Gastrocnemius medialis (tissue), 4 donors: ENCODE results near the gene PROCA1. TPM values are rescaled to one million over a fixed set of nuclear protein-coding genes. Genes with fewer than 3 reads are reported as not detected.

Experiments
- ATAC-seq, 2 donors: fragments of 150-250 bp; one replicate each; pipeline ENCODE4 v1.9.1; 2016
- DNase-seq, 2 donors: peaks; one replicate each; pipeline ENCODE4 v3.0.0-alpha.2; 2019
- H3K27ac ChIP-seq, 4 donors: fragments of 200-600 bp; sonication (generic); 1 replicate in 1 of 4; 2 replicates in 3 of 4; pipeline ENCODE4 v1.5.1; 2016 to 2018; ENCODE audit warnings: mild to moderate bottlenecking in 2 of 4, moderate library complexity in 1 of 4
- H3K27me3 ChIP-seq, 3 donors: fragments of 200-600 bp; sonication (generic) in 2 of 3; 1 replicate in 1 of 3; 2 replicates in 2 of 3; pipeline versions ENCODE4 v1.5.1 to v1.6.0; 2016 to 2019; ENCODE audit warnings: mild to moderate bottlenecking in 1 of 3, moderate library complexity in 1 of 3
- H3K36me3 ChIP-seq, 2 donors: fragments of 200-600 bp; sonication (generic) in 1 of 2; one replicate each; pipeline ENCODE4 v1.5.1; 2017 to 2018
- H3K4me1 ChIP-seq, 2 donors: fragments of 200-600 bp; sonication (generic) in 1 of 2; one replicate each; pipeline ENCODE4 v1.5.1; 2016 to 2017; ENCODE audit warnings: mild to moderate bottlenecking in 2 of 2
- H3K4me3 ChIP-seq, 4 donors: fragments of 200-600 bp; sonication (generic) in 3 of 4; 1 replicate in 1 of 4; 2 replicates in 3 of 4; pipeline ENCODE4 v1.5.1; 2016 to 2019; ENCODE audit warnings: mild to moderate bottlenecking in 2 of 4
- H3K9me3 ChIP-seq, 3 donors: fragments of 200-600 bp; sonication (generic) in 2 of 3; 1 replicate in 1 of 3; 2 replicates in 2 of 3; pipeline ENCODE4 v1.5.1; 2016 to 2019
- CTCF ChIP-seq, 5 experiments: fragments of 450-650 bp in 3 of 5; fragments of 200-600 bp in 2 of 5; sonication (generic) in 2 of 5; IDR thresholded peaks in 4 of 5; conservative IDR thresholded peaks in 1 of 5; 1 replicate in 4 of 5; 2 replicates in 1 of 5; pipeline ENCODE4 v1.5.1; 2016 to 2019; ENCODE audit warnings: antibody characterized with exemption in 5 of 5, mild to moderate bottlenecking in 3 of 5, moderate library complexity in 3 of 5
- POLR2A ChIP-seq, 2 donors: fragments of 450-650 bp; IDR thresholded peaks; one replicate each; pipeline ENCODE4 v1.6.1; 2017; ENCODE audit warnings: antibody characterized with exemption in 2 of 2, mild to moderate bottlenecking in 2 of 2, moderate library complexity in 2 of 2
- in situ Hi-C, 4 donors: fragments of 200-750 bp; cut with MboI; loops; one replicate each; pipeline versions ENCODE4 v1.15.0 to v1.8.0; 2017; ENCODE audit warnings: low sequenced_read_pairs in 4 of 4
- intact Hi-C: fragments of 100-400 bp; cut with DNase I; formaldehyde crosslinking; loops from one replicate; pipeline ENCODE4 v1.15.1; 2023; ENCODE audit warnings: low total_unique reads
- total RNA-seq, 4 donors: library from RNA; depleted of rRNA; stranded (reverse); fragments of >200 nt; gene quantifications; one replicate each; pipeline versions ENCODE4 v1.1.0 to v1.2.3, GENCODE V29; 2016

Gene PROCA1
- total RNA-seq, 4 donors from 2014 or later = 0.42 to 1.6 (median 0.49) TPM; not detected in 1

DNA sequence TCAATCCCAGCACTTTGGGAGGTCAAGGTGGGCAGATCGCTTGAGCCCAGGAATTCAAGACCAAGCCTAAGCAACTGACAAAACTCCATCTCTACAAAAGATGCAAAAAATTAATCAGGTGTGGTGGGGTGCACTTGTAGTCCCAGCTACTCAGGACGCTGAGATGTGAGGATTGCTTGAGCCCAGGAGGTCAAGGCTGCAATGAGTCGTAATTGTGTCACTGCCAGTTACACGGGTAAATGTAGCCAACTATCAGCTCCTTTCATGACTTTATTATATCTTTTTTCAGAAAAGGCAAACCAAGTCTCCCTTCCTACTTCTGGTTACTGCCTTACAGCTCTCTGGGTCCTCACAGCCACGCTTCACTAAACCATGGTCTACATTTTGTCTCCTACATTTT lies 53.9 kb downstream of the PROCA1 start:
- Histone ChIP-seq H3K4me1 (peaks cover 11 to 15% of the 10 kb centered on the region in 2 donors), H3K27me3 (no peaks in the 10 kb centered on the region), H3K9me3 (no peaks in the 10 kb centered on the region), H3K4me3 (no peak overlapping the region), H3K36me3 (peaks cover 0 to 38% of the 10 kb centered on the region in 2 donors), H3K27ac (no peak overlapping the region)
- TF ChIP-seq POLR2A (IDR thresholded peaks at IDR 0.05) (no peak), CTCF (IDR thresholded peaks at IDR 0.05 in 4 of 5, conservative IDR thresholded peaks at IDR 0.05 in 1 of 5) (no peak)
- no peak for DNase-seq
- in situ Hi-C loops (loop anchor here in 1 of 4 donors (25.0 kb wide), 1 partner anchor 95 kb away; the partner anchor contains the start of genes PIGS and UNC119), intact Hi-C loops (no loop called here)
- no peak for ATAC-seq

DNA sequence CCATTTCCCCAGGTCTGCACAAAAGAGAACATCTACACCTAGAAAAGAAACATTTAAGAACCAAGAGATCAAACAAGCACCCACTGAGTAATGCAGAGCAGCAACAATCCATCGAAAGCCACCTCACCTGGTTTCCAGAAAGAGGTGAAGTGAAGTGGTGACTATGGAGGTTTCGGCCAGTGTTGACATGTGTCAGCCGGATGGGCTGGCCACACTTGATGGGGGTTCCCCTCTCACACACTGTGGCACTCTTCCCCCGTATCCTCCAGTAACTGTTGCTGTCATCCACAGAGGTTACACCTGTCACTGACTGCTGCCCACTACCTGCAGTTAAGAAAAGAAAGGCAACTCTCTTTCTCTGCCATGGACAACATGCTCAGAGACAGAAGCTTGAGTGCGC lies 56.5 kb downstream of the PROCA1 start:
- peaks cover 0 to 4% of the 10 kb centered on the region in 2 donors for H3K4me1 ChIP-seq
- TF ChIP-seq CTCF (IDR thresholded peaks at IDR 0.05 in 4 of 5, conservative IDR thresholded peaks at IDR 0.05 in 1 of 5) (no peak), POLR2A (IDR thresholded peaks at IDR 0.05) (no peak)
- DNase-seq (no peak), ATAC-seq (no peak)
- peaks cover 0 to 57% of the 10 kb centered on the region in 2 donors for H3K36me3 ChIP-seq
- no peaks in the 10 kb centered on the region for H3K27me3 ChIP-seq
- in situ Hi-C loops = loop anchor here in 1 of 4 donors (25.0 kb wide), 1 partner anchor 93 kb away; the partner anchor contains the start of genes PIGS and UNC119
- no peak overlapping the region for H3K27ac ChIP-seq
- H3K4me3 ChIP-seq = no peak overlapping the region
- intact Hi-C loops = no loop called here
- no peaks in the 10 kb centered on the region for H3K9me3 ChIP-seq

Other genes starting within 250 kb of the PROCA1 start
- under 1 TPM in 1 of 4 donors, not detected in 3; 0.34 TPM for gene SLC13A2, start 238.2 kb downstream of the PROCA1 start, total RNA-seq
- not detected for gene FOXN1, start 205.5 kb downstream of the PROCA1 start, total RNA-seq
- 10 to 100 TPM in 1 of 4 donors, 1 to 10 TPM in 3; 3.1 to 10.2 (median 6.3) TPM for gene UNC119, start 159.3 kb downstream of the PROCA1 start, total RNA-seq
- gene PIGS, start 140.4 kb downstream of the PROCA1 start, total RNA-seq = 10 to 100 TPM; 25.0 to 63.0 (median 50.0) TPM
- 1 to 10 TPM in 3 of 4 donors, under 1 TPM in 1; 0.87 to 7.0 (median 3.3) TPM for gene ALDOC, start 135.0 kb downstream of the PROCA1 start, total RNA-seq
- gene SPAG5, start 112.9 kb downstream of the PROCA1 start, total RNA-seq = 1 to 10 TPM in 2 of 4 donors, under 1 TPM in 2; 0.41 to 1.5 (median 0.96) TPM
- 10 to 100 TPM in 1 of 4 donors, 1 to 10 TPM in 3; 1.8 to 10.1 (median 2.8) TPM for gene RSKR, start 97.7 kb downstream of the PROCA1 start, total RNA-seq
- gene BLTP2, start 66.7 kb downstream of the PROCA1 start, total RNA-seq = 10 to 100 TPM; 71.6 to 93.4 (median 81.0) TPM
- gene SDF2, start 50.0 kb downstream of the PROCA1 start, total RNA-seq = 10 to 100 TPM; 23.6 to 36.4 (median 28.4) TPM
- gene SUPT6H, start 49.7 kb downstream of the PROCA1 start, total RNA-seq = 10 to 100 TPM; 48.3 to 81.9 (median 64.8) TPM
- 10 to 100 TPM; 14.9 to 53.3 (median 32.7) TPM for gene RAB34, start 6.0 kb upstream of the PROCA1 start, total RNA-seq
- gene RPL23A, start 8.1 kb upstream of the PROCA1 start, total RNA-seq = 100 to 1,000 TPM; 434 to 647 (median 533) TPM
- gene TLCD1, start 14.3 kb upstream of the PROCA1 start, total RNA-seq = under 1 TPM in 3 of 4 donors, not detected in 1; 0.46 to 0.82 (median 0.75) TPM
- gene NEK8, start 16.9 kb upstream of the PROCA1 start, total RNA-seq = 1 to 10 TPM; 1.3 to 8.1 (median 1.9) TPM
- 1 to 10 TPM; 2.0 to 6.4 (median 3.8) TPM for gene TRAF4, start 32.1 kb upstream of the PROCA1 start, total RNA-seq
- 10 to 100 TPM; 36.2 to 82.6 (median 66.8) TPM for gene FAM222B, start 130.9 kb upstream of the PROCA1 start, total RNA-seq
- gene ERAL1, start 143.1 kb upstream of the PROCA1 start, total RNA-seq = 10 to 100 TPM; 35.1 to 69.2 (median 64.1) TPM
- 10 to 100 TPM; 15.3 to 37.9 (median 28.4) TPM for gene FLOT2, start 185.8 kb upstream of the PROCA1 start, total RNA-seq
- 1 to 10 TPM in 3 of 4 donors, under 1 TPM in 1; 0.25 to 3.7 (median 2.4) TPM for gene DHRS13, start 191.2 kb upstream of the PROCA1 start, total RNA-seq
- 10 to 100 TPM; 22.1 to 37.3 (median 24.2) TPM for gene PHF12, start 239.6 kb upstream of the PROCA1 start, total RNA-seq